HG02588 (cell line): ENCODE results near the gene IL10RA.

Source experiments
- ATAC-seq: cut with Tn5 transposase; IDR thresholded peaks from one replicate; pipeline ENCODE4 v1.9.1; 2021; ENCODE audit warnings: mild to moderate bottlenecking, moderate library complexity; ENCODE audit not compliant: unreplicated experiment

Gene IL10RA

GRCh38 chr11:118042796-118043195 lies 56.6 kb downstream of the IL10RA start:
- ATAC-seq: no peak

- no peak for ATAC-seq
These were observed 59.0 kb downstream of the IL10RA start for GRCh38 chr11:118045191-118045590.

GRCh38 chr11:118046051-118046963 lies 60.1 kb downstream of the IL10RA start:
- peak; percentile 53 for ATAC-seq

- no peak for ATAC-seq
These were observed 60.9 kb downstream of the IL10RA start for GRCh38 chr11:118046964-118047700.

GRCh38 chr11:118047749-118048148 lies 61.6 kb downstream of the IL10RA start:
- ATAC-seq: no peak

- no peak for ATAC-seq
These were observed 62.5 kb downstream of the IL10RA start for GRCh38 chr11:118048472-118049370.

GRCh38 chr11:118049771-118050170 lies 63.6 kb downstream of the IL10RA start:
- ATAC-seq: no peak

- ATAC-seq: no peak
These were observed 64.2 kb downstream of the IL10RA start for GRCh38 chr11:118050208-118050891.
